ENCODE results near the gene PLA2G6.

GRCh38 chr22:38215156-38216038 is 33.8 kb upstream of the PLA2G6 start:
- TF ChIP-seq TCF7L2 (IDR thresholded peaks at IDR 0.05; ENCODE audit: low read depth, low read length), result no peak
- TF ChIP-seq CTCF (IDR thresholded peaks at IDR 0.05), result no peak
- TF ChIP-seq POLR2AphosphoS5 (IDR thresholded peaks at IDR 0.05; ENCODE audit: low read depth, low read length), result no peak
- no peak for TF ChIP-seq REST (IDR thresholded peaks at IDR 0.05; ENCODE audit: insufficient read depth in 1 of 2, low read depth in 2 of 2, low read length in 1 of 2)
